Activated T-helper 17 cell treated with anti-CD3 and anti-CD28 coated beads, Interleukin-2, amount 50 U/mL, for 72 hours (primary cell): ENCODE results near the gene PPP1R12A. TPM values are rescaled to one million over a fixed set of nuclear protein-coding genes. Genes with fewer than 3 reads are reported as not detected.
"Not testable (repeated sequence)": the region's sequence is repeated elsewhere in the genome, so short reads cannot be mapped to it uniquely, and the experiment has no call there.

ENCODE experiments used
- ATAC-seq: fragments of 150-1000 bp; cut with Tn5 transposase; replicated peaks from 2 replicates; pipeline ENCODE4 v1.10.0; 2021; ENCODE audit warnings: mild to moderate bottlenecking, moderate library complexity
- H3K27ac Mint-ChIP-seq: one replicate; pipeline ENCODE4 v1.8.0; 2022; ENCODE audit warnings: mixed read lengths
- H3K27me3 Mint-ChIP-seq: one replicate; pipeline ENCODE4 v1.8.0; 2022; ENCODE audit warnings: mixed read lengths
- H3K36me3 Mint-ChIP-seq: one replicate; pipeline ENCODE4 v1.8.0; 2022; ENCODE audit warnings: low read depth, mild to moderate bottlenecking, mixed read lengths
- H3K4me1 Mint-ChIP-seq: one replicate; pipeline ENCODE4 v1.8.0; 2022; ENCODE audit warnings: mixed read lengths
- H3K4me3 Mint-ChIP-seq: one replicate; pipeline ENCODE4 v1.8.0; 2022; ENCODE audit warnings: mild to moderate bottlenecking, mixed read lengths
- H3K9me3 Mint-ChIP-seq: one replicate; pipeline ENCODE4 v1.8.0; 2022; ENCODE audit warnings: mixed read lengths
- total RNA-seq, 2 donors: library from RNA; stranded (reverse); gene quantifications; one replicate each; pipeline ENCODE4 v1.2.3, GENCODE V29; 2022

Gene PPP1R12A
- total RNA-seq, 2 donors from 2014 or later = 90.7 to 92.5 TPM

DNA sequence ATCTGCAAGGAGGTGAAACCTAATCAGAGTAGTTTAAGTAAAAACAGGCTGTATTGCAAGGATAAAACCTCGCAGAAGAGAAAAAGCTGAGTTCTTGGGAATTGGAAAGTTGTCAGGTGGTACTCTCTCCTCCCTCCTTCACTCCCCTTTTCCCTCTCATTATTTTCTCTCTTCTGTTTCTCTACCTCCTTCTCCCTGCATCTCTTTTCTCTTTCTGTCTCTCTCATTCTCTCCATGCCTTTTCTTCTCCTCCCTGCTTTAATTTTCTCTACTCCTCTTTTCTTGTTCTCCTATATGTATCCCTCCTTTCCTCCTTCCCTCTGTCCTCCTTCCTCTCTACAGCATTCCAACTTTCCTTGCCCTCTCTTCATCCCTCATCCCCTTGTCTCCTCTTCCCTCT lies 14.2 kb upstream of the PPP1R12A start:
- no peaks in the 10 kb centered on the region for H3K36me3 Mint-ChIP-seq
- H3K4me3 Mint-ChIP-seq = no peak overlapping the region
- H3K27ac Mint-ChIP-seq = no peak overlapping the region
- no peaks in the 10 kb centered on the region for H3K9me3 Mint-ChIP-seq
- no peaks in the 10 kb centered on the region for H3K27me3 Mint-ChIP-seq
- ATAC-seq = no peak
- H3K4me1 Mint-ChIP-seq = no peaks in the 10 kb centered on the region

GRCh38 chr12:79945433-79945832 lies 10.5 kb upstream of the PPP1R12A start:
- no peak overlapping the region for H3K27ac Mint-ChIP-seq

DNA sequence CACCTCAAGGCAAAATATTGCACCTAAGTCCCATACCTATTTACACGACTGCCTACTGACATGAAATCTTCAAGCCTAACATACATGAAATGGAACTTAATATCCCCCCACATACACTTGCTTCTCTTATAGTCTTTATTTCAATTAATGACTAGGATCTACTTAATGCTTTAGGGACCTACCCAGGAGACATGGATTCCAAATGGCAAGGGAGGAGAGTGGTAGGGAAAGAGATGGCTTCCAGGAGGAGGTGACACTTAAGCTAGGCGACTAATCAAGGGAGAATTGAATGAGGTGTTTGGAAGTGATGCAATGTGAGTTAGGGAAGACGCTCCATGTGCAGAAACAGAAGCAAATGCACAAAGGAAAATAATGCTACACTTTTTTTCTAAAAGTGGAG lies 9.7 kb upstream of the PPP1R12A start:
- Mint-ChIP-seq H3K9me3 (no peaks in the 10 kb centered on the region), H3K4me3 (no peak overlapping the region), H3K27ac (no peak overlapping the region), H3K4me1 (no peaks in the 10 kb centered on the region), H3K36me3 (no peaks in the 10 kb centered on the region), H3K27me3 (no peaks in the 10 kb centered on the region)
- ATAC-seq = no peak

More at GRCh38 chr12:79945433-79945832, 10.5 kb upstream of the PPP1R12A start:
- Mint-ChIP-seq H3K4me1 (no peaks in the 10 kb centered on the region), H3K36me3 (no peaks in the 10 kb centered on the region), H3K4me3 (no peak overlapping the region), H3K27me3 (no peaks in the 10 kb centered on the region), H3K9me3 (no peaks in the 10 kb centered on the region)
- no peak for ATAC-seq

GRCh38 chr12:79942846-79943245 lies 7.9 kb upstream of the PPP1R12A start:
- not testable (repeated sequence) for H3K4me1 Mint-ChIP-seq

DNA sequence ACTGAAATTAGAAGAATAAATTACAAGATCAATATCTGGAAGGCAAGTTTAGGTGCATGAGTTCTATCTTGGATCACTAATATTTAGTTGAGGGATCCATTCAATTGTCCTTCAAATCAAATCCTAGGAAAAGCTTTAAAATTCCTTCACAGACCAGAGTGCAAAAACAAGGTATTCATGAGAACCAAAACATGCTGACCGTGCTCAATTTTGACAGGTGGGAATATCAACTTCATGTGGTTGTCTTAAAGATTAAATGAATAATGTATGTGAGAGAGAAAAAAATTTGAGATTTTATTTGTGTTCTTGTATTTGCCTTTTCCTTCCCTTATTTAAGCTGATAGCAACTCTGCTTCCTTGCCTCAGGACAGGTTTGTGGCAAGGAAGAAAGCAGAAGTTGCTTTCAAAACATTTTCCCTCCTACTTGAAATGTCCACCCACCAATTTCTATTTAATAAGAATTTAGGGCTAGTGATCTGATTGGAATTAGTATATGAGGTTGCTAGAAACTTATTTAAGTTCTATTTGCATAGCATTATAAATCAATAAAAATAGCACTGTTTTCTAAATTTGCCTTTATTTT lies 4.9 kb upstream of the PPP1R12A start:
- ATAC-seq = no peak
- H3K36me3 Mint-ChIP-seq = peaks cover 11% of the 10 kb centered on the region
- peaks cover 6% of the 10 kb centered on the region for H3K4me1 Mint-ChIP-seq
- no peaks in the 10 kb centered on the region for H3K9me3 Mint-ChIP-seq
- H3K4me3 Mint-ChIP-seq = no peak overlapping the region
- no peaks in the 10 kb centered on the region for H3K27me3 Mint-ChIP-seq
- no peak overlapping the region for H3K27ac Mint-ChIP-seq

More at GRCh38 chr12:79942846-79943245, 7.9 kb upstream of the PPP1R12A start:
- H3K36me3 Mint-ChIP-seq, H3K27ac Mint-ChIP-seq, H3K4me3 Mint-ChIP-seq, H3K9me3 Mint-ChIP-seq, H3K27me3 Mint-ChIP-seq, ATAC-seq: not testable (repeated sequence)

DNA sequence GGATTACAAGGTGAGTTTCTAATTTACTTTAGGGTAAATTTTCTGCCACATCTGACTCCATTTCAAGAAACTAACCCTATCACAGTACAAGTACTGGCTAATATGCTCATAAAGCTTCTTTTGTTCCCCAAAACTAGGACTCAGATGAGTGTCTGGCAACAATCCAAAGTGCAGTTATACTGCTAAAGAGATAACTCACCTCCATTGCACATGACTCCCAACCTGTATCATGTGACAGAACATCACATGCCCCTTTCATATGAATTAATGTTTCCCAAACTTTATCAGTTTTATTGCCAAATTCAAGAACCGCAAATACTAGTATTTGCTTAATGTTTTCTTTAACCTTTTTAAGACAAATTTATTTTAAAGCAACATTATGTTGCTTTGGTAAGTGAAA lies 3.9 kb upstream of the PPP1R12A start:
- Mint-ChIP-seq H3K4me1 (peaks cover 6% of the 10 kb centered on the region), H3K9me3 (no peaks in the 10 kb centered on the region), H3K36me3 (peaks cover 21% of the 10 kb centered on the region), H3K27ac (no peak overlapping the region), H3K27me3 (no peaks in the 10 kb centered on the region), H3K4me3 (no peak overlapping the region)
- ATAC-seq = no peak

GRCh38 chr12:79936670-79937069 lies 1.8 kb upstream of the PPP1R12A start:
- H3K36me3 Mint-ChIP-seq = peaks cover 40% of the 10 kb centered on the region
- H3K4me3 Mint-ChIP-seq = peak overlapping the region; percentile 96
- H3K4me1 Mint-ChIP-seq = peaks cover 15% of the 10 kb centered on the region
- ATAC-seq = no peak
- H3K27ac Mint-ChIP-seq = no peak overlapping the region
- H3K9me3 Mint-ChIP-seq = no peaks in the 10 kb centered on the region
- no peaks in the 10 kb centered on the region for H3K27me3 Mint-ChIP-seq

DNA sequence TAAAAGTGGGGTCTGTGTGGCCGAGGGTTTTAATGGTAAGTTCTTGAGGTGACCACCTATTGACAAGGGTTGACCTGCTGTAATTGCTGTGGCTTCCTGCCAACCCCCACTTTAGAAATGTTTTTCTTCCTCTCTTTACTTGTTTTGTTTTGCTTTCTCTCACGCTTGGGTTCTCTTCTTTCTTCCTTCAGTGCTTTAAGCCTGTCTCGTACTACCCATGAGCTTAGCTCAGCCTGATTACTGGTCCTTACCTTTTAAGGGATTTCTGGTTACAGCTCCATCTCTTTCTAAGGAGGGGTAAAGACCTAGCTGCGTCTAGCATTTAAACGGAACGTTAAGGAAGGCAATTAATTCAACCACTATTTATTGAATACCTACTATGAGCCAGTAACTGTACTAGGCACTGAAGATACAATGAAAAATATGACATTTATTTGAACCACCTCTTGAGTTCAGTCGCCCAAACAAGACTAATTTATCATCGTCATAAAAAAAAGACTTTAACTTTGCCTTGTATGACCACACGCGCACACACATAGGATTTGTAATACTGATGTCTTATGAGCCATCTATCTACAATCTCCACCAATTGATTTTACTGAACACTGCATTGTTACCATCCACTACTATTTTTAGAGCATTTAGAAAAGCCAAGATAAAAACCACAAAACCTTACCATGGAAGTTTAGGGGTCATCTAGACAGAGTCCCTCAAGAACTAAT lies 888 bp upstream of the PPP1R12A start:
- H3K4me1 Mint-ChIP-seq = peaks cover 15% of the 10 kb centered on the region
- peaks cover 40% of the 10 kb centered on the region for H3K36me3 Mint-ChIP-seq
- no peaks in the 10 kb centered on the region for H3K27me3 Mint-ChIP-seq
- peak; percentile 16 for ATAC-seq
- no peaks in the 10 kb centered on the region for H3K9me3 Mint-ChIP-seq
- peak overlapping the region; percentile 91 for H3K27ac Mint-ChIP-seq
- H3K4me3 Mint-ChIP-seq = peak overlapping the region; percentile 96

- Mint-ChIP-seq H3K4me1 (peaks cover 22% of the 10 kb centered on the region), H3K4me3 (peak overlapping the region; percentile 96), H3K36me3 (peaks cover 40% of the 10 kb centered on the region), H3K27ac (peak overlapping the region; percentile 91), H3K27me3 (no peaks in the 10 kb centered on the region), H3K9me3 (no peaks in the 10 kb centered on the region)
- ATAC-seq = peak; percentile 20
These were observed 446 bp downstream of the PPP1R12A start for GRCh38 chr12:79934281-79935020.

DNA sequence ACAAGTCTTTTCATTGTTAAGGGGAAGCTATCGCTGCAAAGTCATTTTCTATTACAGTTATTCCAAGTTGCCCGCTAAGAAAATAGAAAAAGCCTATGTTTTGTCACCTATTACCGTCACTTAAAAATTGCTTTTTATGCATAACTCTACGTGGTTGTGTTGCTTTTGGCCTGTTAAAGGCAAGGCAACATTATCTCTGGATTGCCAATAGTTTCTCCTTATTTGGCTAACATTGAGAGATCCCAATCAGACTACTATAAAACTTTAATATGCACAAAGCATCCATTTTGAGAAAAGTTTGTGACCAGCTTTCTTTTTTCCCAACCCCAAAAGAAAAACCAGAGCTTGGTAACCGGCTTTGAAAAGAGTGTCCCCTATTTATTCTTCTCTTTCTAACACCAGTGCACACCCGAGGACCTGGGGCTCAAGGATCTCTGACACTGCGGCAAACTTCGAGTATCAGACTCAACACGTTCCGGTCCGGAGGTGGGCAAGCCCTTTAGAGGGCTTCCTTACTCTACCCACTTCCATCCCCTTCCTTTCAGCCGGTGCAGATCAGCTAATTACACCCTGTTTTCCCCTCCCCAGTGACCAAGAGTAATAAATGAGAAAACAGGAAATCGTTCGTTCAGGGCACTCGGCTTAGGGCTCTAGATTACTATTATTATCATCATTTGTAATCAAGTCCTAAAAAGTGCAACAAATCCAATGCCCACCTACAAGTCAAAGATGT lies 1.2 kb downstream of the PPP1R12A start:
- Mint-ChIP-seq H3K9me3 (no peaks in the 10 kb centered on the region), H3K4me3 (peak overlapping the region; percentile 96), H3K27ac (peak overlapping the region; percentile 91), H3K36me3 (peaks cover 40% of the 10 kb centered on the region), H3K4me1 (peaks cover 23% of the 10 kb centered on the region), H3K27me3 (no peaks in the 10 kb centered on the region)
- peak; percentile 15 for ATAC-seq

- peaks cover 40% of the 10 kb centered on the region for H3K36me3 Mint-ChIP-seq
- H3K4me1 Mint-ChIP-seq = peaks cover 29% of the 10 kb centered on the region
- ATAC-seq = no peak
- H3K27me3 Mint-ChIP-seq = no peaks in the 10 kb centered on the region
- peak overlapping the region; percentile 91 for H3K27ac Mint-ChIP-seq
- H3K9me3 Mint-ChIP-seq = no peaks in the 10 kb centered on the region
- H3K4me3 Mint-ChIP-seq = peak overlapping the region; percentile 96
These were observed 1.9 kb downstream of the PPP1R12A start for GRCh38 chr12:79933043-79933442.

DNA sequence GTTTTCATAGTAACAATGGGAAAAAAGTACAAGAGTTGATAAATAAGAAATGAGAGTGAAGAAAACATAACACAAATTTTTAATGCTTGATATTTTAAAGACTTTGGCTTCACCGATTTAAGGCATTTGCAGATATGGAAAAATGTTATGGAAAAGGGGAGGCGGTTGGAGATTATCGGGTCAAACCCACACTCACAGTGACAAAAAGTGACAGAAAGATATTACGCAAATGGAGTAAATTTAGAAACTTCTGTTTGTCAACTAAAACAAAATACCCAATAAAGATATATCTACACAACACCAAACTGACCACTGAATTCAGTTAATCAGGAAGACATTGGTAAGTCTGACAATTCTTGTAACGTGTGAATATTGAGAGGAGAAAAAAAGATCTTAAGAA lies 2.5 kb downstream of the PPP1R12A start:
- no peak for ATAC-seq
- H3K27ac Mint-ChIP-seq = peak overlapping the region; percentile 91
- no peaks in the 10 kb centered on the region for H3K27me3 Mint-ChIP-seq
- H3K9me3 Mint-ChIP-seq = no peaks in the 10 kb centered on the region
- H3K4me3 Mint-ChIP-seq = peak overlapping the region; percentile 96
- H3K36me3 Mint-ChIP-seq = peaks cover 40% of the 10 kb centered on the region
- peaks cover 36% of the 10 kb centered on the region for H3K4me1 Mint-ChIP-seq

DNA sequence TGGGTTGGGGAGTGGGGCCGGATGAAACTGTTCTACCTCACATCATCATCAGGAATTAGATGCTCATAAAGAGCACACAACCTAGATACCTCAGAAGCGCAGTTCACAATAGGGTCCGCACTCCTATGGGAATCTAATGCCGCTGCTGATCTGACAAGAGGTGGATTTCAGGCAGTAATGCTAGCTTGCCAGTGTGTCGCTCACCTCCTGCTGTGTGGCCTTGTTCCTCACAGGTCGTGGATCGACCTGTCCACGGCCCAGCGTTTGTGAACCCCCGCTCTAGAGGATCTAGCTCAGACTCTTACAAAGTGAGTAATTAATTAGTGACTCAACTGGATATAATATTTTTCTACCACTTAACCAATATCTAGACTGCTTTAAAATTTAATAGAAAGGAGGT lies 5.8 kb downstream of the PPP1R12A start:
- Mint-ChIP-seq H3K9me3 (no peaks in the 10 kb centered on the region), H3K36me3 (peaks cover 21% of the 10 kb centered on the region), H3K27ac (peak overlapping the region; percentile 83), H3K27me3 (no peaks in the 10 kb centered on the region), H3K4me3 (no peak overlapping the region), H3K4me1 (peaks cover 39% of the 10 kb centered on the region)
- ATAC-seq = no peak

- H3K4me1 Mint-ChIP-seq = peaks cover 39% of the 10 kb centered on the region
These were observed 7.0 kb downstream of the PPP1R12A start for GRCh38 chr12:79927772-79928474.

More at GRCh38 chr12:79927772-79928474, 7.0 kb downstream of the PPP1R12A start:
- Mint-ChIP-seq H3K9me3 (no peaks in the 10 kb centered on the region), H3K36me3 (peaks cover 10% of the 10 kb centered on the region), H3K27ac (peak overlapping the region; percentile 83), H3K4me3 (peak overlapping the region; percentile 32), H3K27me3 (no peaks in the 10 kb centered on the region)
- peak; percentile 99 for ATAC-seq
